Tibial nerve (tissue), 4 donors: ENCODE data around the gene PDE2A.

Experiments
- EP300 ChIP-seq, 2 donors: sonication (generic); formaldehyde crosslinking; IDR thresholded peaks; one replicate each; pipeline ENCODE4 v1.6.1; 2017; ENCODE audit warnings: antibody characterized with exemption in 2 of 2, mild to moderate bottlenecking in 1 of 2
- POLR2A ChIP-seq, 2 donors: fragments of 450-650 bp; IDR thresholded peaks; one replicate each; pipeline ENCODE4 v1.6.1; 2017; ENCODE audit warnings: antibody characterized with exemption in 2 of 2, mild to moderate bottlenecking in 2 of 2, moderate library complexity in 2 of 2
- TF ChIP-seq, protein P1 (sequence below), 5 experiments: fragments of 200-600 bp in 3 of 5; fragments of 450-650 bp in 2 of 5; sonication (generic) in 3 of 5; IDR thresholded peaks; one replicate each; pipeline ENCODE4 v1.5.1; 2016 to 2019; ENCODE audit warnings: antibody characterized with exemption in 5 of 5, mild to moderate bottlenecking in 3 of 5, moderate library complexity in 2 of 5

DNA sequence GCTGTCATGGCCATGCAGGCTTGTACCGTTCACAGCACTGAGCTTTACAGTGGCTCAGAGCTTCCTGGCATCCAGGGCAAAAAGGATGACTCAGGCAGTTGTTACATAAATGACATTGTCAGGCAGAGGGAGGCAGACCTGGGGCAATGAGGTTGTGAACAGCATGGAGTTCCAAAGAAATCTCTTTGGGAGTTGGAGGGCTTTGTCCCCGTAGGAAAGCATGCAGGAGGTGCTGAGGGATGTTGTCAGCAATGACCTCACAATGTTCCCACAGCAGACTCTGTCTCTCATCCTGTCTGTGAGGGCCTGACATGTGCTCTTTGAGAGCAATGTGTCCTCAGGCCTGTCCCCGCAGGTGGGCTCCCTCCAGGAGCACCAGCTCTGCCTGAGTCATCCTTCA, 25.9 kb upstream of the PDE2A start:
- no peak for TF ChIP-seq POLR2A (IDR thresholded peaks at IDR 0.05)
- TF ChIP-seq, protein P1, sequence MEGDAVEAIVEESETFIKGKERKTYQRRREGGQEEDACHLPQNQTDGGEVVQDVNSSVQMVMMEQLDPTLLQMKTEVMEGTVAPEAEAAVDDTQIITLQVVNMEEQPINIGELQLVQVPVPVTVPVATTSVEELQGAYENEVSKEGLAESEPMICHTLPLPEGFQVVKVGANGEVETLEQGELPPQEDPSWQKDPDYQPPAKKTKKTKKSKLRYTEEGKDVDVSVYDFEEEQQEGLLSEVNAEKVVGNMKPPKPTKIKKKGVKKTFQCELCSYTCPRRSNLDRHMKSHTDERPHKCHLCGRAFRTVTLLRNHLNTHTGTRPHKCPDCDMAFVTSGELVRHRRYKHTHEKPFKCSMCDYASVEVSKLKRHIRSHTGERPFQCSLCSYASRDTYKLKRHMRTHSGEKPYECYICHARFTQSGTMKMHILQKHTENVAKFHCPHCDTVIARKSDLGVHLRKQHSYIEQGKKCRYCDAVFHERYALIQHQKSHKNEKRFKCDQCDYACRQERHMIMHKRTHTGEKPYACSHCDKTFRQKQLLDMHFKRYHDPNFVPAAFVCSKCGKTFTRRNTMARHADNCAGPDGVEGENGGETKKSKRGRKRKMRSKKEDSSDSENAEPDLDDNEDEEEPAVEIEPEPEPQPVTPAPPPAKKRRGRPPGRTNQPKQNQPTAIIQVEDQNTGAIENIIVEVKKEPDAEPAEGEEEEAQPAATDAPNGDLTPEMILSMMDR (IDR thresholded peaks at IDR 0.05), result no peak
- TF ChIP-seq EP300 (IDR thresholded peaks at IDR 0.05), result no peak
